Loucy (cell line): ENCODE measurements around the gene CXXC5.
A peak's percentile ranks its signal among the peaks of the same experiment; 100 is the strongest.

Experiments used
- H2AFZ ChIP-seq: fragments of 200-600 bp; sonication (generic); 2 replicates; pipeline ENCODE4 v1.6.0; 2016; ENCODE audit warnings: antibody characterized with exemption, mild to moderate bottlenecking, low read length, moderate library complexity
- H3F3A ChIP-seq: fragments of 200-600 bp; 2 replicates; pipeline ENCODE4 v1.6.0; 2016; ENCODE audit warnings: antibody characterized with exemption, low read depth, mild to moderate bottlenecking
- H3K27me3 ChIP-seq: fragments of 200-600 bp; sonication (generic); 2 replicates; pipeline ENCODE4 v1.6.1; 2014; ENCODE audit warnings: low read length, mild to moderate bottlenecking; ENCODE audit not compliant: insufficient read depth, poor library complexity, severe bottlenecking
- H3K36me3 ChIP-seq: fragments of 200-600 bp; sonication (generic); 2 replicates; pipeline ENCODE4 v1.6.1; 2016; ENCODE audit warnings: low read length; ENCODE audit not compliant: insufficient read depth
- H3K4me1 ChIP-seq: fragments of 200-600 bp; sonication (generic); 2 replicates; pipeline ENCODE4 v1.5.1; 2014; ENCODE audit warnings: low read length, mild to moderate bottlenecking; ENCODE audit not compliant: insufficient read depth, poor library complexity, severe bottlenecking
- H3K4me2 ChIP-seq: fragments of 200-600 bp; sonication (generic); 2 replicates; pipeline ENCODE4 v1.6.0; 2014; ENCODE audit warnings: antibody characterized with exemption, low read length, low read depth, mild to moderate bottlenecking; ENCODE audit not compliant: poor library complexity, severe bottlenecking
- H3K4me3 ChIP-seq: fragments of 200-600 bp; sonication (generic); 2 replicates; pipeline ENCODE4 v1.5.1; 2014; ENCODE audit warnings: low read length, mild to moderate bottlenecking, mixed read lengths; ENCODE audit not compliant: poor library complexity, severe bottlenecking
- H3K79me2 ChIP-seq: fragments of 200-600 bp; sonication (generic); 2 replicates; pipeline ENCODE4 v1.6.1; 2014; ENCODE audit warnings: low read length; ENCODE audit not compliant: insufficient read depth
- H3K9ac ChIP-seq: fragments of 200-600 bp; sonication (generic); 2 replicates; pipeline ENCODE4 v1.6.0; 2014; ENCODE audit warnings: mild to moderate bottlenecking, low read depth, low read length, moderate library complexity; ENCODE audit not compliant: poor library complexity, severe bottlenecking
- H3K9me2 ChIP-seq: fragments of 200-600 bp; sonication (generic); replicated peaks from 2 replicates; pipeline ENCODE4 v1.6.1; 2016; ENCODE audit warnings: low read depth, low read length, mixed read lengths
- H3K9me3 ChIP-seq: fragments of 200-600 bp; sonication (generic); 2 replicates; pipeline ENCODE4 v1.6.1; 2014; ENCODE audit warnings: mild to moderate bottlenecking, antibody characterized with exemption, low read length, low read depth; ENCODE audit not compliant: insufficient read depth
- H4K20me1 ChIP-seq: fragments of 200-600 bp; sonication (generic); 2 replicates; pipeline ENCODE4 v1.6.0; 2014; ENCODE audit warnings: antibody characterized with exemption, low read length, mild to moderate bottlenecking; ENCODE audit not compliant: insufficient read depth, poor library complexity, severe bottlenecking
- EZH2phosphoT487 ChIP-seq: fragments of 200-600 bp; IDR thresholded peaks from 2 replicates; pipeline ENCODE4 v1.6.1; 2018; ENCODE audit warnings: antibody characterized with exemption, mild to moderate bottlenecking, moderate library complexity, borderline replicate concordance
- TF ChIP-seq, protein P1 (sequence below): fragments of 200-600 bp; sonication (generic); conservative IDR thresholded peaks from 2 replicates; pipeline ENCODE4 v1.5.1; 2014; ENCODE audit warnings: mild to moderate bottlenecking, antibody characterized with exemption, low read length

CXXC5 gene

GRCh38 chr5:139684881-139685749, 37.0 kb downstream of the CXXC5 start:
- Histone ChIP-seq H3F3A (no peaks in the 10 kb centered on the region), H3K4me2 (no peak overlapping the region), H3K36me3 (peaks cover 63% of the 10 kb centered on the region; the same call in 1 of the 2 replicates), H4K20me1 (peaks cover 55% of the 10 kb centered on the region), H3K9me2 (no peaks in the 10 kb centered on the region), H3K27me3 (no peaks in the 10 kb centered on the region), H3K4me3 (no peak overlapping the region), H3K9me3 (no peaks in the 10 kb centered on the region), H3K79me2 (peaks cover 45% of the 10 kb centered on the region), H3K4me1 (peaks cover 30% of the 10 kb centered on the region), H3K9ac (no peak overlapping the region), H2AFZ (no peak overlapping the region)
- TF ChIP-seq EZH2phosphoT487, result no peak
- TF ChIP-seq, protein P1, sequence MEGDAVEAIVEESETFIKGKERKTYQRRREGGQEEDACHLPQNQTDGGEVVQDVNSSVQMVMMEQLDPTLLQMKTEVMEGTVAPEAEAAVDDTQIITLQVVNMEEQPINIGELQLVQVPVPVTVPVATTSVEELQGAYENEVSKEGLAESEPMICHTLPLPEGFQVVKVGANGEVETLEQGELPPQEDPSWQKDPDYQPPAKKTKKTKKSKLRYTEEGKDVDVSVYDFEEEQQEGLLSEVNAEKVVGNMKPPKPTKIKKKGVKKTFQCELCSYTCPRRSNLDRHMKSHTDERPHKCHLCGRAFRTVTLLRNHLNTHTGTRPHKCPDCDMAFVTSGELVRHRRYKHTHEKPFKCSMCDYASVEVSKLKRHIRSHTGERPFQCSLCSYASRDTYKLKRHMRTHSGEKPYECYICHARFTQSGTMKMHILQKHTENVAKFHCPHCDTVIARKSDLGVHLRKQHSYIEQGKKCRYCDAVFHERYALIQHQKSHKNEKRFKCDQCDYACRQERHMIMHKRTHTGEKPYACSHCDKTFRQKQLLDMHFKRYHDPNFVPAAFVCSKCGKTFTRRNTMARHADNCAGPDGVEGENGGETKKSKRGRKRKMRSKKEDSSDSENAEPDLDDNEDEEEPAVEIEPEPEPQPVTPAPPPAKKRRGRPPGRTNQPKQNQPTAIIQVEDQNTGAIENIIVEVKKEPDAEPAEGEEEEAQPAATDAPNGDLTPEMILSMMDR, result peak; percentile 59

DNA sequence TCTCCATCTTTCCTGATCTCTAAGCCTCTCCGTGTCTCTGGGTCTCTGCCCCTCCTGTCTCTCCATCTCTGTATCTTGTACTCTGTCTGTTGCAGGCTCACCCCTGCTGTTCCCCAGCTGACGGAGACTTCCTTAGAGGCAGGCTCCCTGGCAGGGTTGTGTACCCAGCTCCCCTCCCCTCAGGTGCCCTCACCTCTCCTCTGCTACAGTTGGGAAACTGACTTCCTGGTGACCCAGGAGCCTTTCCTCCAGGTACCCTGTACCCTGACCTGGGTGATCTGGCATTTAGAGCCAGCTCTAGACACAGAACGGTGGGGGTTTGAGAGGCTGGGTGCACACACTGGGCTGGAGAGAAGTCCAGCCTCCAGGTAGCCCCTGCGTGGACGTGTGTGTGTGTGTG, 37.7 kb downstream of the CXXC5 start:
- no peaks in the 10 kb centered on the region for H3K27me3 ChIP-seq
- H3K9ac ChIP-seq, result no peak overlapping the region
- no peak overlapping the region for H2AFZ ChIP-seq
- H4K20me1 ChIP-seq, result peaks cover 48% of the 10 kb centered on the region
- no peaks in the 10 kb centered on the region for H3F3A ChIP-seq
- H3K9me3 ChIP-seq, result no peaks in the 10 kb centered on the region
- TF ChIP-seq EZH2phosphoT487, result no peak
- TF ChIP-seq, protein P1, result no peak
- peaks cover 55% of the 10 kb centered on the region; the same call in 1 of the 2 replicates for H3K36me3 ChIP-seq
- H3K9me2 ChIP-seq, result no peaks in the 10 kb centered on the region
- H3K4me2 ChIP-seq, result no peak overlapping the region
- peaks cover 38% of the 10 kb centered on the region; the same call in 1 of the 2 replicates for H3K79me2 ChIP-seq
- peaks cover 30% of the 10 kb centered on the region for H3K4me1 ChIP-seq
- no peak overlapping the region for H3K4me3 ChIP-seq

GRCh38 chr5:139686356-139686705, 38.2 kb downstream of the CXXC5 start:
- Histone ChIP-seq H3K79me2 (peaks cover 33% of the 10 kb centered on the region; the same call in 1 of the 2 replicates), H3K4me2 (no peak overlapping the region)

More at GRCh38 chr5:139686356-139686705, 38.2 kb downstream of the CXXC5 start:
- Histone ChIP-seq H3K4me1 (peaks cover 30% of the 10 kb centered on the region), H3K9ac (no peak overlapping the region), H3K4me3 (no peak overlapping the region), H3K27me3 (no peaks in the 10 kb centered on the region), H3K9me3 (no peaks in the 10 kb centered on the region), H3K36me3 (peaks cover 51% of the 10 kb centered on the region; the same call in 1 of the 2 replicates), H3F3A (no peaks in the 10 kb centered on the region), H4K20me1 (peaks cover 43% of the 10 kb centered on the region), H3K9me2 (no peaks in the 10 kb centered on the region), H2AFZ (no peak overlapping the region)
- TF ChIP-seq, protein P1, result no peak
- no peak for TF ChIP-seq EZH2phosphoT487
